Spleen (tissue), 7 donors: ENCODE results near the gene AQP12A.

ENCODE experiments used
- CTCF ChIP-seq, 11 experiments: fragments of 200-600 bp in 7 of 11; fragments of 450-650 bp in 4 of 11; sonication (generic) in 4 of 11; IDR thresholded peaks in 8 of 11; conservative IDR thresholded peaks in 3 of 11; 1 replicate in 7 of 11; 2 replicates in 4 of 11; pipeline versions ENCODE4 v1.4.0 to v1.8.0; 2016 to 2021; ENCODE audit warnings: antibody characterized with exemption in 11 of 11, inconsistent platforms in 4 of 11, mild to moderate bottlenecking in 1 of 11
- POLR2A ChIP-seq, 3 donors: fragments of 450-650 bp; IDR thresholded peaks; one replicate each; pipeline ENCODE4 v1.5.1; 2017; ENCODE audit warnings: antibody characterized with exemption in 3 of 3, mild to moderate bottlenecking in 1 of 3
- donor health status: DM: no; HTN: no; CAD: no; lungs with moderate emphysema.
- donor health status: DM: no; HTN: no; CAD: no.
- donor health status: DM: no; HTN: no; CAD: no.

GRCh38 chr2:240732184-240732583 lies 40.5 kb downstream of the AQP12A start:
- no peak for TF ChIP-seq POLR2A (IDR thresholded peaks at IDR 0.05)
- TF ChIP-seq CTCF (IDR thresholded peaks at IDR 0.05 in 8 of 11, conservative IDR thresholded peaks at IDR 0.05 in 3 of 11) = no peak
